GM12873 (cell line): ENCODE results near the gene OR52N4.

Experiments
- TF ChIP-seq, protein P1 (sequence below): IDR thresholded peaks from 2 replicates; pipeline ENCODE4 v1.5.1; 2012; ENCODE audit warnings: low read depth, mild to moderate bottlenecking, moderate library complexity, low read length, control low read depth; ENCODE audit not compliant: insufficient read depth; ENCODE audit errors: missing control alignments

The OR52N4 gene

DNA sequence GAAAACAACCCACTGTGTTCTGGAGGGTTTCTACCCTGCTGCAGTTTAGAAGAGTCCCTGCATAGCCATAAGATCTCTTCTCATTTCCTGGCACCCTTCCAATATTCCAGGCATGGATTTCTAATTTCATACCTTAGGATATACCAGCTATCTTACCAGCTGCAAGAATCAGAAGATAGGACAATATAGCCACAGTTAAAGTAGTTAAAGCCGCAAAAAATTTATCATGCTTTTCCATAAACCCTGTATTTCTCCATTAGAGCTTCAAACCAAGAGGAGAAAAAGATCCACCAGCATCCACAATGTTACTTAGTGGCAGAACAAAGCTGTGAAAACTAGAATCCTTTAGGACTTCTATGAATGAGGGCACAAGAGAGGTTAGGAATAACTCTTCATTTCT is 26.4 kb upstream of the OR52N4 start:
- TF ChIP-seq, protein P1, sequence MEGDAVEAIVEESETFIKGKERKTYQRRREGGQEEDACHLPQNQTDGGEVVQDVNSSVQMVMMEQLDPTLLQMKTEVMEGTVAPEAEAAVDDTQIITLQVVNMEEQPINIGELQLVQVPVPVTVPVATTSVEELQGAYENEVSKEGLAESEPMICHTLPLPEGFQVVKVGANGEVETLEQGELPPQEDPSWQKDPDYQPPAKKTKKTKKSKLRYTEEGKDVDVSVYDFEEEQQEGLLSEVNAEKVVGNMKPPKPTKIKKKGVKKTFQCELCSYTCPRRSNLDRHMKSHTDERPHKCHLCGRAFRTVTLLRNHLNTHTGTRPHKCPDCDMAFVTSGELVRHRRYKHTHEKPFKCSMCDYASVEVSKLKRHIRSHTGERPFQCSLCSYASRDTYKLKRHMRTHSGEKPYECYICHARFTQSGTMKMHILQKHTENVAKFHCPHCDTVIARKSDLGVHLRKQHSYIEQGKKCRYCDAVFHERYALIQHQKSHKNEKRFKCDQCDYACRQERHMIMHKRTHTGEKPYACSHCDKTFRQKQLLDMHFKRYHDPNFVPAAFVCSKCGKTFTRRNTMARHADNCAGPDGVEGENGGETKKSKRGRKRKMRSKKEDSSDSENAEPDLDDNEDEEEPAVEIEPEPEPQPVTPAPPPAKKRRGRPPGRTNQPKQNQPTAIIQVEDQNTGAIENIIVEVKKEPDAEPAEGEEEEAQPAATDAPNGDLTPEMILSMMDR = no peak

DNA sequence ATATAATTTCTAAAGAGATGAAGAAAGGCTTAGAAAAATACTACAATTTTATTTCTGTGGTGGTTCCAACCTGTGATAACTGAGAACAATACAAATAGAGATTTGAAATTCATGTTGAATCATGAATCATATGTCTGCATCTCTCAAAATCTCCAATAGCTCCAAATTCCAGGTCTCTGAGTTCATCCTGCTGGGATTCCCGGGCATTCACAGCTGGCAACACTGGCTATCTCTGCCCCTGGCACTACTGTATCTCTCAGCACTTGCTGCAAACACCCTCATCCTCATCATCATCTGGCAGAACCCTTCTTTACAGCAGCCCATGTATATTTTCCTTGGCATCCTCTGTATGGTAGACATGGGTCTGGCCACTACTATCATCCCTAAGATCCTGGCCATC is 17.6 kb upstream of the OR52N4 start, which contains the start of gene OR56B1:
Gene OR56B1 (plus strand): TSS at position 53 of the 400 bp plus-strand sequence. CDS start 69 bp downstream, at position 122.
- TF ChIP-seq, protein P1 = no peak

- TF ChIP-seq, protein P1 = no peak
Observed at GRCh38 chr11:5737091-5737490, 17.0 kb upstream of the OR52N4 start.

GRCh38 chr11:5737670-5738392 is 16.2 kb upstream of the OR52N4 start:
- TF ChIP-seq, protein P1 = no peak

- TF ChIP-seq, protein P1 = no peak
Observed at GRCh38 chr11:5738431-5738830, 15.6 kb upstream of the OR52N4 start.

GRCh38 chr11:5746614-5747013 is 7.4 kb upstream of the OR52N4 start:
- TF ChIP-seq, protein P1 = no peak

DNA sequence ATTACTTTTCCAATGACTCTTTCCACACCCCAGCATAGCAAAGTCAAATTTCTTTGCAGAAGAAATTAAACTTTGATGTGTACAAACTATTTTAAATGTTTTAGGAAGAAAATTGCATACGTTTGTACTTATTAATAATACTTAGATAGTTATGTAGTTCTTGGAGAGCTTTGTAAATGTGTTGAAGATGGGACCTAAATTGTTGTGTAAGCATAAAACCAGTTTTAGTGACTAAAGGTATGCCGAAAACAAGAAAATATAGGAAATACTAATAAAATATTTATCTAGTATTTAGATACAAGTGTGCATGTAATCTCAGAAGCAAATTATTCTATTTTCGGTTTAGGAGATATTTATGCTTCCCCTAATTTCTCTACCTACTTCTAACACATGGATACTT is 4.2 kb upstream of the OR52N4 start:
- TF ChIP-seq, protein P1 = no peak
